ENCODE results near the gene SHC4.

The SHC4 gene

DNA sequence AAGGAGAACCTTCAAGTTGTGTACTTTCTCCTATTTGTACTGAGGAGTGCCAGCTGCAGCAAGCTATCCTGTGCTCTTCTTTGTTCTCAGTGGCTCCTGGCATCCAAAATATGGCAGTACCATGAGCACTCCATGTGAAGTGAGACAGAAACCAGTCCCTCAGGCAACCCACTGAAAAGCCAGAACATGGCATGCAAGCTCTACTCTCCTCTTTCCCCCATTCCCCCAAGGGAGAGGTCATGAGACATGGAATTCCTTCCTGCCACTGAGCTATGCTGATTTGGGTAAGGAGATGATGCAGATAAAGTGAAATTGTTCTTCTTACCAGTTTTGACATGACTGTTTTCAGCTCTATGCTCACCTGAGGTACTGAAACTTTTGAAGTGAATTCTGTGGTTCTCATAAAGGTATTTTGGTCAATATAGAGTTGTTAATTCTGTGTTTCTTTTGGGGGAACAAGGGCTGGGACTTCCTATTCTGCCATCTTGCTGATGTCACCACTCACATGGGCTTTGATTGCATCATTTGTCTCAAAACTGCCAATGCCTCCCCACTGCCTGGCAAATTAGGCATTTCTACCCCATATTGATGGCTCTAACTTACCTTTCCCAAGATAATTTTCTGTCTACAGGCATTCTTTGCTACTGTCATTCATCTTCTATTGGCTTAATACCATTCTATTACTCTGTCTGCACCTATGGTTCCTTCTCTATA lies 130.0 kb downstream of the SHC4 start:
- no peak for DNase-seq

DNA sequence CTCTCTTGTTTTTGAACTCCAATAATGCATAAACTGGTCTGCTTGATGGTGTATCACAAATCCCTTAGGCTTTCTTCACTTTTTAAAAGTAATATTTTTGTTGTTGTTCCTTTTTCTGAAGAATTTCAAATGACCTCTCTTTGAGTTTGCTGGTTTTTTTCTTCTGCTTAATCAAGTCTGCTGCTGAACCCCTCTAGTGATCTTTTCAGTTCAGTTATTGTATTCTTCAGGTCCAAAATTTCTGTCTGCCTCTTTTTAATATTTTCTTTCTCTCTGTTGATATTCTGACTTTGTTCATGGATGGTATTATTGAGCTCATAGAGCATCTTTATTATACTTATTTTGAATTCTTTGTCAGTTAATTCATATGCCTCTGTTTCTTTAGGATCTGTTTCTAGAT lies 131.1 kb downstream of the SHC4 start:
- DNase-seq: no peak

DNA sequence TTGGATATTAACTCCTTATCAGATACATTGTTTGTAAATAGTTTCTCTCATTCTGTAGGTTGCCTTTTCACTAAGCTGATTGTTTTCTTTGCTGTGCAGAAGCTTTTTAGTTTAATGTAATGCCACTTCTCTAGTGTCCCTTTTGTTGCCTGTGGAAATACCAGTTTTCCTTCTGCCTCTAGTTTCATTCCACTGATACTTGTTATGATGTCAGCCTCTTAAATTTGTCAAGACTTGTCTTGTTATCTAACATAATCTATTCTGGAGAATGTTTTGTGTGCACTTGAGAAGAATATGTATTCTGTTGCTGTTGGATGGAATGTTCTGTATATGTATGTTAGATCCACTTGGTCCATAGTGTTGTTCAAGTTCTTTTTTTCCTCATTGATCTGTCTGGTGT lies 134.8 kb downstream of the SHC4 start:
- no peak for DNase-seq

DNA sequence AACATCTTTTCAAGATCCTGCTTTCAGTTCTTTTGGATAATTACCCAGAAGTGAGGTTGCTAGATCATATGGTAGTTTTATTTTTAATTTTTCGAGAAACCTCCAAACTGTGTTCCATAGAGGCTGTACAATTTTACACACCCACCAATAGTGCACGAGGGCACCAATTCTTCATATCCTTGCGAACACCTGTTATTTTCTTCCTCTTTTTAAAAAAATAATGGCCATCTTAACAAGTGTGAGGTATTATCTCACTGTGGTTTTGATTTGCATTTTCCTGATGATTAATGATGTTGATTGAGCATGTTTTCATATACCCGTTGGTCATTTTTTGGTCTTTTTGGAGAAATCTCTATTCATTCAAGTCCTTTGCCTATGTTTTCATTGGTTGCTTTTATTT lies 135.2 kb downstream of the SHC4 start:
- no peak for DNase-seq

DNA sequence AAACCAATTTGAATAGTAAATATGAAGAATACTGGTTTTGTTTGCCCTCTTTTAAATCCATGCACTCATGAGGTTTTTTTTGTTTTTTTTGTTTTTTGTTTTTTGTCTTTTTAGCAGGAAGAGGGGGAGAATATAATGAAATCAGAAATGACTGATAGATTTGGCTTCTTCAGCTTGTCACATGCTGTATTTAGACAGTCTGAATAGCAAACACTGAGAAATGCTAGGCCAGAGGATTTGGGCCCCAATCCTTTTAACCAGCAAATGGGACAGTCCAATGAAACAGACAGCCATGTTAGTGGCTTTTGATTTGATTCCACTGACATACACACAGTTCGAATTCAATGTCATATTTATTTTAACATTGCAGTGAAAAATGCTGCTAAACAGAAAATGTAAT lies 138.6 kb downstream of the SHC4 start:
- DNase-seq: no peak

DNA sequence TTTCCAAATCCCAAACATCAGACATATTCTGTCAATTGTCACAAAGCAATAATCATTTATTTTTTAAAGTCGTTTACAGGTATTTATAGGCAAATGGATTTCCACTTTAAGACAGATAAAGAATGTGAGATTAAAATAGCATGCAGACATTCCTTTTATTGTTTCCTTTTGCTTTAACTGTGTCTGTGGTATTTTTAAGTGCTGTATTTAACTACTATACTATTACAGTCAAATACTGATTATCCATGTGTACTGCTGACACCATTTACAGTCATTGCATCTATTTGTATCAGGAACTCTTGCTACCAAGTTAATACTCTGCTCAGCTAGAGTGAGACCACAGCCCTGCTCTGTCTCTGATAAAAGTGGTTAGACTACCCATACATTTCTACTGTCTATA lies 140.0 kb downstream of the SHC4 start:
- no peak for DNase-seq

DNA sequence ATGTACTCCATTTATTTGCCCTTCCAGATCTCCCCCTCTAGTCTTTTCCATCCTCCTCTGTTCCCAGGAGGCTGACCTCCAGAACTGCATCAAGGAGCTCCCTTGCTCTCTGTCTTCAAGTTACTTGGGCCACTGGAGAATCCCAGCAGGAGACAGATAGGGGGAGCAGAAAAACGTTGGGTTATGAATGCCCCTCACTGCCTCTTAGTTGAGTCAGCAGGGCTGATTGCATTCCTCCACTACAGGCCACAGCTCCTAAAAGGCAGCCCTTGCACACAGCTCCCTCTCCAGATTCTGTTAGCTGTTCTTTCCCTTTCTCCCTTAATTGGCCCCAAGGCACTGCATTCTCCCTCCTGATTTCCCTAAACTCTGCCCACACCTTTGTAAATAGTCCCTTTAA lies 140.5 kb downstream of the SHC4 start:
- DNase-seq: no peak

DNA sequence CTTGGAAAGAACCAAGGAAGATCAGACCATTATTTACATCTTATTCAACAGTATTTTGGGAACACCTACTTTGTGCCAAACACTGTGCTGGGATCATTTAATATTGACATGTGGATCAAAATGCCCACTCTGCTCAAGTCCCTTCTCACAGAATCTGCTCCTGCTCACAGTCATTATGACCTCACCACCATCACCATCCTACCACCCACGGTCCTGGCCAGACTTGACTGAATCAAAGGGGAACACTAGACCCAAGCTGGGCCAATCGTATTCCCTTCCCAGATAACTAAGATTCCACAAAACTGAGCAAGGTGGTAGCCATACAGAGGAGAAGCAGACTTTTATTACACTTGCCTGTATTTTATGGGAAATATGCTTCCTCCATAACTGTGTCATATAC lies 149.4 kb downstream of the SHC4 start:
- DNase-seq: no peak

DNA sequence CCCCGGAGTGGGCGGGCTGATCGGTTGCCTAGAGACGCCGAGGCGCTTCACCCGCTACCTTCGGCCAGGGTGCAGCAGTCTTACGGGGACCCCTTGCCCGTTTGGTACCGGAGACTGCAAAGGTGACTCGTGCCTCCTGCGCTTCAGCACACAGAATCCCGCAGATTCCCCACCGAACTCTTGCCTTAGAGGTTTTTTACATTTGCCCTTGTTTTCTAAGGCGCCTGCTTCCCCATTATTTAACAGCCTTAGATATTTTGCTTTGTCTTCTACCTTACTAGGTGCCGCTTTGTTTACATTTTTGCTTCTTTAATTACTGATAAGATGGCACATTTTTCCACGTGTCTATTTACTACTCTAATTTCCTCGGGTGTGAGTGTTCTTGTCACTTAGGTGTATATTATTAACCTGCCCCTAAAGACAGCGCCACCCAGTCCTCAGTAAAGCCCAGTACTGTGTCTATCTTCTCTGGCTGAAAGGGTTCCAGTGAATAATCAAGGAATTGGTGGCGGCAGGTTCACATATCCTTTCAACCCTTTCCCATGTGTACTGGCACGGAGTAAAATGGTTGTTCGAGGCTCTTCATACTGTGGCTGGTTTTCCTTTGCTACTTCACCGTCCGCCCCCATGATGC lies 152.3 kb downstream of the SHC4 start:
- DNase-seq: no peak

DNA sequence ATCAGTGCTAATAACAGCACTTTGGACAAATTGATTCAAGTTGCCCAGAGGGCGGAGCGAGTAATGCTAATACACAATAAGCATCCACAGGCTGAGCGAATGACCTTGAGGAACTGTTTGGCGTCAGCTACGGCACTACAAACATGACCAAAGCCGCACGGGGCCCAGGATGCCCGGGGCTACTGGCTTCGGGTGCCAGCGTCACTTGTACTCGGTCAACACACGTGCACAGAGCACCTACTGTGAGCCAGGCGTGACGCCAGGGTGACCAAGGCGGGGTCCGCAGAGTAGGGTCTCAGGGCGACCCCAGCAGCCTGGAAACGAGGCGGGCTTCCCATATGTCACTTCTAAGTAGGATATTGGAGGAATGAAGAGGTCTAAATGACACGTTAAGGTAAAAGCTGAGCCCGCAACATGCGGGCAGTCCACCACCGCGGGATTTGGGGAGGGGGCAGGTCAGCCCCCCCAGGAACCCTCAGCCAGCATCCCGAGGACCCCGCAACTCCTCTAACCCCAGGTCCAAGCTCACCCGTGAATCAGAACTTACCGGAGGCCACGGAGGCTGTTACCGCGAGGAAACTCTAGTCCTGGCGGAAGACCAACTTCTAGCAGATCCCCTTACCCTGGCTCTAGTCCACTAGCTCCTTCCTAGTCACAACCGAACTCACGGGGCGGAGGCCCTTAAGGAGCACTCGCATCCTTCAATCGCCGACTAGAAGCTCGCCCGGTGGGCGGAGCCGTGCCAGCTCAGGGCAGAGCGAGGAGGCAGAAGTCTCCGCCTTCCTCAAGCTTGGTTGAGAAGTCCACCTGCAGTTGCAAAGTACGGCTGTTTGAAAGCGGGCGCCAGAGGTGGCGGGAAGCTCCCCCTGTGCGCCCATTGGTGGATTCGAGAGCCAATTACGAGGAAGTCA lies 153.1 kb downstream of the SHC4 start, which contains the start of gene CEP152:
Gene CEP152 (minus strand): TSS at position 656 of the 911 bp plus-strand sequence. CDS start 5,420 bp downstream, outside the sequence.
- peak; percentile 97 for DNase-seq

DNA sequence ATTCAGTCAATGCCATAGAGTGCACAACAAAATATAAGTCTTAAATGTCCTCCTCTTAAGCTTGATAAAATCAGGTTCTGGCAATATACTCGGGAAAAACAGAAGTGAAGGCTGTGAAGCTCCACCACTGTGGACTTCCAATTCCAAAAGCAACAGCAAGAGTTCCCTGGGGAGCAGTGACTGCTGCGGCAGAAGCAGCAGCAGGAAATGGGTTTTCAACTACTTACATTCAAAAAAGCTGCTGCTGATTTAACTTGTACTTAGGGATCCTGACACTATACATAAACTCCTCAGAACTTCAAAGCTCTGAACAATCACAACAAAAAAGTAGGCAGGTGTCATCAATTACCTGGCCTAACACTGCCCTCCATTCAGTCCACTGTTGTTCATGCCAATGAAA lies 157.6 kb downstream of the SHC4 start:
- no peak for DNase-seq

DNA sequence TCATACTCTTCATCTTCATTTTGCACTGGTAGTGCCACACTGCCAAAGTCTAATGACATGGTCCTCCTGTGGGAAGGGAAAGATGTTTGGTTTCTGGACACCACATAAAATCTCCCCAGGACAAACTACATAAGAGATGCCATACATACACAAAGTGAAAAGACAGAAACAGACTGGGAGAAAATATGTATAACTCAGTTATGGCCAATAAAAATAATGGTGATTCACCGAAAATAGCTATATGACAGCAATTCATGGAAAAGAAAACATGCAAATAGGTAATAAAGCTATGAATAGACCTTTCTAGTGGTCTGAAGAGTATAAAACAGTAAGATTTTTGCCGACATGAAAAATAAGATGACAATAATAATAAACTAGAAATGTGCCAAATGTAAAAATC lies 158.1 kb downstream of the SHC4 start:
- no peak for DNase-seq

DNA sequence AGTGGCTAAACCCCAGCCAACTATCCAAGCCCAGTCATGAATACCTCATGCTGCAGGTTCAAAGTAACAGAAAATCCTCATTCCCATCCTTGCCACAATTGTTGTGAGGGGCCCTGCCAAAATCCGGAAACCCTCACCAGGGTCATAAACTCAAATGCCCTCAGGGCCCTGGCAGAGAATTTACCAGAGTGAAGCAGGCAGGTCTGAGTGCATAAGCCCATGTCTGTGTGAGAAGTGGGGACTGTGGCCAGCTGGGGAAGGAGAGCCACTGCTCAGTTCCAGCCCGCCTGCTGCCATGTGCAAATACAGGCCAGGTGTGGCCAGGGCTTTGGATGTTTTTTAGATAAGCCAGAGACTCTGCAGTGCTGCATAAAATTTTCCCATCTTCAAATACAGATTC lies 159.8 kb downstream of the SHC4 start:
- DNase-seq: no peak

DNA sequence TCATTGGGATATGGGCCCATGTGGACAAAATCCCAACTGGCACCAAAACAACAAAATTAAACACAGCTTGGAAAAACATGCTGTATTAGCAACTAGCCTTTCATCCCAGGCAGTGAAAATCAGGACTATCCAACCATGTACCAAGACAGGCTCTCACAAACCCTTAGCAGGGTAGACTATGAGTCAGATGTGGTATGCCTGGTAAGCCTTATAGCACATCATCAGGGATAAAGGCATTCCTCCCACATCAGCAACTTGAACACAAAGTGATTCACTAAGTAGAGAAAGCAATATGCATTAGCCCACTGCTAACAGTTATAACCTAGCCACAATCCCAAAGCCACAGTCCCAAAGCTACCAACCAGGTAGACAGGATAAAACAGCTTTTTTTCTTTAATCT lies 160.9 kb downstream of the SHC4 start:
- no peak for DNase-seq

DNA sequence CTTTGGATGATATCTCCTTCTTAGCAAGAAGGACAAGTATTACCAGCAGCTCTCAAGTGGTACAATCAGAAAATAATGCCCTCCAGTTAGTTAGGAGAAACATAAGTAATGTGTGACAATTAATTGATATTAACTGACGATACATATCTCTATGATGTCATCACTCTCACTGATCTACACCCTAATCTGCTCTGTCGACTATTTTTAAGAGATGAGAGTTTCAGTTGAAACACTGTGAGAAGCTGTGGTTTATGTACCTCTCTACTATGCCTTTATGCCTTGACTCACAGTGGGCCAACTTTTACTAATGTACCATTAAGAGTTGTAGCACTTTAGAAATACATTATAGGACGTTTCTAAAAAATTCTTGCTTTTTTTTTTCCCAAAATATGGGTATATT lies 161.5 kb downstream of the SHC4 start:
- DNase-seq: no peak

DNA sequence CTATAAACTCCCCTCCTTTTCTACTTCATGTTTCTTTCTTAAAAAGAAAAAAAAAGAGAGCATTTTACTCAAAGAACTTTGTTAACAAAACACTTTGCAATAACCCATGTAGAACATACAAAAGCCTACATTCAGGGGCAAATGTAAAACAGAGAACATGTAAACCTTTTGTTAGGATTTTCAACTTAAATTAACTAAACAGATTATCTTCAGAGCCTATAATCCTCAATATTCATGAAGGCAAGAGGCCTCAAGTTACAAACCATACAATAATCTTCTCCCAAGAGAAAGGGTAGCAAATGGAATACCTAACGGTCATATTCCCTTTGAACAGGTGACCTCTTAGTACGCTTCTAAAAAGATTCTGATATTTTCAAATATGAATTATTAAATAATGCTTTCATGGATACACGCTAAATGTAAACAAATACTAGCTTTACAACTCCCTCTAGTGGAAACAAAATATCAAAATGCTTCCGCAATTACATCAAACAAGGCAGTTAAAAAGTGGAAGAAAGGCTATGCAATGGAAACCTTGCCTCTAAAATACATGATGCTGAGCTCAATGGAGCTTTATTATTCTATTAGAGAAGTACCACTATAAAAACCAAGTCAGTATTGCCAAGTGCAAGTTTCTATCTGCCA lies 162.8 kb downstream of the SHC4 start:
- DNase-seq: no peak

DNA sequence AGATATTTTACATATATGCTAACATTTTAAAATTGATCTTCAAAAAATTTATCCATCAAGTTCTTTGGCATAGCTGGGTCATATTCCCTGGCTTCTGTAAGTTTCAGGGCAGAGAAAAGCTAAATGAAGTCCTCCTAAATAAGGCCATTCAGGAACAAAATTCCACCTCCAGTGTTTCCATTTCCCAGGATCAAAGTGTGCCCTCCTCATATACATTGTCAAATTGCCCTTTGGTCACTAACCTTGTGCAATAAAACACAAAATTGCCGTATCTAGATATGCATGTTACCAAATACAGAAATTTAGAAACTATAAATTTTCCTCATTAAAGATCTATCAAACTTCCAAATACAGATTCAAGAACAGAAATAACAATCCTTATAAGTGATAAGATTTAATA lies 163.5 kb downstream of the SHC4 start:
- no peak for DNase-seq

DNA sequence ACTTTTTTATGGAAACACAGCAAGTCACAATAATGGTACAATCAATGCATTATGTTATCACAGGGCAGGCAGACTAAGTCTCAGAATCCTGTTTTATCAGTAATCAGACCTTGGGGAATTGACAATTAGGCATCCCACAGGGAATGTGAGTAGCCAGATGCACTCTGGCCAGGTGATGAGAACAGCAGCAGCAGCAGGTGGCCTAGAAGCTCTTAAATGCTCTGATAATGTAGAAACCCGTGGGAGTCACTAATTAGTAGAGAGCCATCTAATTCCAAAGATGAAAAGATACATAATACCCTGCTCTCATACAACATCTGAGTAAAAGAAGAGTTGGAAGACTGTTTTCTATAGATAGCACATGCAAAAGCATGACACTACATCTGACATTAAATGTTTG lies 165.4 kb downstream of the SHC4 start:
- DNase-seq: no peak

DNA sequence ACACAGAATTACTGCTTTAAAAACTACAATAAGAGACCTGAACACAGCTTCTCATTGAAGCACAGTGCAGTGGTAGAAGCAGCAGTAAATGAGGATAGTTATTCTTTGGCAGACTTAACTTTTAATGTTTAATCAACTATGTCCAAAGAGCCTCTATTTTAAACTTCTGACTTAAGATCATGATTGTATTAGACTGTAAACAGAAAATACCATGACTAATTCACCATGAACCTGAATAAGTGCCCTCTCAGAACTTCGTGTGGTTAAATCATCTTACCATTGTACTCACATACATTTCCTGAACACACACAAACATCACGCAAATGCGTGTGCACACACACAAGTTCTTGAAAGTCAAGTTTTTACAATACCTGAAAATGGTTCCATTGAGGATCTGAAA lies 166.8 kb downstream of the SHC4 start:
- no peak for DNase-seq

DNA sequence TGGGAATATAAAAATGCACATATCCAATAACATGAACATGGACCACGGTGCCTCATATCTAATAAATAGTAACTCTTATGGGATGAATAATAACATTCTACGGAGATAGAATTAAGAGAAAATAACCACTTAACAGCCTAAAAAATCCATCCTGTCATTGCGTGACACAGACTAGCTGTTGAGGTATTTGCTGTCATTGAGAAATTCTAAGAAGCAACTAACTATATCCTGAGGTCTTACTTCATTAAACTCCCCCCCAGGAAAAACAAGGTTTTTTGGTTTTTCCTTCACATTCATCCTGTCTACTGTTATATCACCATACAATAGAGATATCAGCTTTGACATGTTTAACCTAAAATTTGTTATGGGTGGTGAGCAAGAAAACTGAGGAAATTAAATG lies 167.2 kb downstream of the SHC4 start:
- DNase-seq: no peak

DNA sequence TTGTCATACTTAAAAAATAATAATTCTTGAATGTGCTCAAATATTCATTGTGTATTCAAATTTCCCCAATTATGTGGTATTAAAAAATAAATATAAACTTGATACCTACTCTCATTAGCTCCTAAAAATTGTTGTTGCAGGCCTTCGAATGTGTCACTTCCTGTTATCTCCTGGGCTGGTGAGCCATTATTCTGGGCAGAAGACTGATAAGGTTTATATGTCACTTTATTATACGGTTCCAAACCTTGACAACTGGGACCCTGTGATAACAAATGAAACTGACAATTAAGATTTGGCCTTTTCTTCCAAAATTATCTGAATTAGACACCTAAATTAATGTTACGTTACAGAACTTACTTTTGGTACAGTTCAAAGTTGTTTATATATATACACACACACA lies 167.8 kb downstream of the SHC4 start:
- DNase-seq: no peak

DNA sequence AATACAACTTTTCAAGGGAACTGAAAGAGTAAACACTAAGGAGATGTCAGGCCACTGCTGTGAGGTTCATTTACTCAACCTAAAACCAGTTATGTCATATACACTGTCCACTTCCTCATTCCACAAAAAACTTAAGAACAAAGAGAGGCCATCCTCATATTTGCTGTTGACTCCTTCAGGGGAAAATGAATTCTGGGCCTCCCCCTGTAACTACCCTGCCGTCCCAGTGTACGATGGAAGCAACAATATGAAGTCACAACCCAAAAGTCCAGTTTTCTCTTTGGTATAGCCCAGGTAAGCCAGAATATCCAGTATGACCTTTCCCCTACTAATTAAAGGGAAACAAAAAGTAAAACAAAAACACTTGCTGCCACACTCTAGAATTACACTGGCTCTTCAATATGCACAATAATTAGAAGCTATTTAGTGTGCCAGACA lies 169.0 kb downstream of the SHC4 start:
- no peak for DNase-seq

DNA sequence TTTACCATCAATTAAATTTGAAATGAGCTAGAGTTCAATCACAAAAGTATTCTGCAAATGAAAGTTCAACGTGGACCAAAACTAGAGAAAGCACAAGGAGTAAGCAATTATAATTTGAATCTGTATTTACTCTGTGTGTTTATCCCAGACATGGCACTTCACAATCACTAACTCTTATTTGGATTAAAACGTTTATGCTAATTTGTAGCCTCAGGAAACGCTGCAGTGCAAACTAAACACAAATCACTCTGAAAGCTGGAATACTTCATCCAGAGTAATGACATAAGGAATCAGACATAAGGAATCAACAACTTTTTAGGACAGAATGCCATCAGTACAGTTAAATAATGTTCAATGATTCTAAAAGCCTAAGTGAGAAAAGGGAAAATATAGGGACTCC lies 171.3 kb downstream of the SHC4 start:
- DNase-seq: no peak

All from activated CD8-positive, alpha-beta memory T cell treated with anti-CD3 and anti-CD28 coated beads, Interleukin-2, amount 50 U/mL, for 4 hours (primary cell).